BJ (cell line): ENCODE results near the gene CIZ1. TPM values are rescaled to one million over a fixed set of nuclear protein-coding genes. Genes with fewer than 3 reads are reported as not detected.

Experiments
- CTCF ChIA-PET: fragments of 350-600 bp; formaldehyde crosslinking; extraction: SDS; loops from one replicate; lab custom pipeline; 2021; ENCODE audit warnings: antibody characterized with exemption, inconsistent platforms; lab: Yijun Ruan, JAX
- POLR2A ChIA-PET: fragments of 300-600 bp; sonication (Branson Sonifier 250); formaldehyde crosslinking; extraction: SDS; loops from one replicate; lab custom pipeline; 2021; ENCODE audit warnings: antibody characterized with exemption; lab: Charles Lee
- DNase-seq: peaks from one replicate; pipeline ENCODE4 v3.0.0-alpha.2; 2011; ENCODE audit warnings: low read depth
- H3K27me3 ChIP-seq: 2 replicates; pipeline ENCODE4 v1.6.0; 2011; ENCODE audit warnings: low read length; ENCODE audit not compliant: control insufficient read depth, insufficient read depth
- H3K36me3 ChIP-seq: 2 replicates; pipeline ENCODE4 v1.5.1; 2011; ENCODE audit warnings: low read length; ENCODE audit not compliant: control insufficient read depth, insufficient read depth
- H3K4me3 ChIP-seq: 2 replicates; pipeline ENCODE4 v1.5.1; 2011; ENCODE audit warnings: low read depth, mild to moderate bottlenecking, control low read depth, low read length
- CTCF ChIP-seq: IDR thresholded peaks from 2 replicates; pipeline ENCODE4 v1.5.1; 2011; ENCODE audit warnings: low read depth, mild to moderate bottlenecking, control low read depth, inconsistent platforms, low read length, moderate library complexity; ENCODE audit not compliant: insufficient read depth
- polyA plus RNA-seq: library from polyadenylated mRNA; depleted of rRNA; stranded (reverse); fragments of >200 nt; gene quantifications from 2 replicates; pipeline ENCODE4 v1.2.3, GENCODE V29; 2011

Gene CIZ1
- polyA plus RNA-seq, 1 experiment, result 36.0 TPM

- POLR2A ChIA-PET, result no interaction called here
- CTCF ChIA-PET, result interaction anchor here (2.6 kb wide), 1 partner anchor 26 kb away, joined by 10 read pairs; no protein-coding TSS in a partner anchor
- H3K27me3 ChIP-seq, result no peaks in the 10 kb centered on the region; the same call in 1 of the 2 replicates
- H3K4me3 ChIP-seq, result no peak overlapping the region
- H3K36me3 ChIP-seq, result no peaks in the 10 kb centered on the region
- TF ChIP-seq CTCF, result no peak
- no peak for DNase-seq
Measured at GRCh38 chr9:128143525-128144238, 47.7 kb downstream of the CIZ1 start.

GRCh38 chr9:128142596-128142995, 48.8 kb downstream of the CIZ1 start:
- no peaks in the 10 kb centered on the region for H3K36me3 ChIP-seq
- no peak overlapping the region for H3K4me3 ChIP-seq
- TF ChIP-seq CTCF, result no peak
- POLR2A ChIA-PET, result no interaction called here
- CTCF ChIA-PET, result interaction anchor here (2.6 kb wide), 1 partner anchor 25 kb away, joined by 10 read pairs; no protein-coding TSS in a partner anchor
- DNase-seq, result no peak
- no peaks in the 10 kb centered on the region; the same call in 1 of the 2 replicates for H3K27me3 ChIP-seq

- CTCF ChIA-PET, result interaction anchor here (1.0 to 2.6 kb wide), 2 partner anchors 12 to 24 kb away, joined by 3 to 10 read pairs; no protein-coding TSS in a partner anchor
- no peak for DNase-seq
- Histone ChIP-seq H3K4me3 (no peak overlapping the region), H3K36me3 (no peaks in the 10 kb centered on the region), H3K27me3 (no peaks in the 10 kb centered on the region; the same call in 1 of the 2 replicates)
- no peak for TF ChIP-seq CTCF
- POLR2A ChIA-PET, result no interaction called here
Measured at GRCh38 chr9:128142061-128142460, 49.3 kb downstream of the CIZ1 start.

GRCh38 chr9:128141604-128142003, 49.8 kb downstream of the CIZ1 start:
- DNase-seq, result no peak
- no peak for TF ChIP-seq CTCF
- no peaks in the 10 kb centered on the region; the same call in 1 of the 2 replicates for H3K27me3 ChIP-seq
- POLR2A ChIA-PET, result no interaction called here
- no peak overlapping the region for H3K4me3 ChIP-seq
- CTCF ChIA-PET, result interaction anchor here (1.0 to 2.6 kb wide), 2 partner anchors 11 to 24 kb away, joined by 3 to 10 read pairs; no protein-coding TSS in a partner anchor
- no peaks in the 10 kb centered on the region for H3K36me3 ChIP-seq

GRCh38 chr9:128139621-128140020, 51.8 kb downstream of the CIZ1 start:
- Histone ChIP-seq H3K36me3 (no peaks in the 10 kb centered on the region), H3K27me3 (peaks cover 3% of the 10 kb centered on the region; the same call in 1 of the 2 replicates), H3K4me3 (no peak overlapping the region)
- no peak for DNase-seq
- TF ChIP-seq CTCF, result no peak
- ChIA-PET POLR2A (no interaction called here), CTCF (no interaction called here)
